OCI-LY3 (cell line): ENCODE measurements around the gene VIL1.

ENCODE experiments used
- CTCF ChIP-seq: fragments of 200-600, 300-600 bp; sonication (generic); IDR thresholded peaks from 2 replicates; pipeline ENCODE4 v1.5.1; 2014; ENCODE audit warnings: antibody characterized with exemption, low read length, low read depth
- EZH2phosphoT487 ChIP-seq: fragments of 200-600 bp; shearing (Covaris generic); IDR thresholded peaks from 2 replicates; pipeline ENCODE4 v1.6.1; 2018; ENCODE audit warnings: antibody characterized with exemption, mixed run types, low read depth

- no peak for TF ChIP-seq CTCF
- TF ChIP-seq EZH2phosphoT487: no peak
Measured at GRCh38 chr2:218405086-218405745, 13.7 kb upstream of the VIL1 start.
